ENCODE results near the gene SLC44A3. TPM values are rescaled to one million over a fixed set of nuclear protein-coding genes. Genes with fewer than 3 reads are reported as not detected.

Gene SLC44A3
- total and polyA plus RNA-seq, 9 of the 15 experiments (the other 6 are each of a cell fraction or from before 2014, with no cell fraction given) = not detected

DNA sequence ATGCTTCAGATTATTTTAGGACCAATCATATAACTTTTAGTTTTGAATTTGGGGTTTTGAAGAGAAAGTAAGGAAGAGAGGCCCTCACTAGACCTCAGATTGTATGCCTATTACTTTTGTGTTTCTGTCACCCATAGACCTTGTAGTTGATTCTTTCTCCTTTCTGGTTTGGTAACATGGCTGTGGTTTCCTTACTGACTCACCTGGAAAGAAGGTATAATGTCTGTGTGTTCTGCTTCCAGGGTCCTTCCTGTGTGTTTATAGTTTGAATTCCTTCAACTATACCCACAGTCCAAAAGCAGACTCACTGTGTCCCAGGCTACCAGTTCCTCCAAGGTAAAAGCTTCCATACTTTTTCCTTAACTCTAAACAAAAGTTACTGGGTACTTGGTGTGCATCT is 8.1 kb downstream of the SLC44A3 start:
- no peaks in the 10 kb centered on the region for H3K4me1 ChIP-seq (replicated peaks in 1 of 2; ENCODE audit: control insufficient read depth in 2 of 2, insufficient read depth in 2 of 2, low read length in 2 of 2)
- no peaks in the 10 kb centered on the region for H3K9me3 ChIP-seq (replicated peaks; ENCODE audit: control insufficient read depth, insufficient read depth, low read depth, low read length)
- no peak overlapping the region for H3K9ac ChIP-seq (ENCODE audit: insufficient read depth in 1 of 2, low read depth in 2 of 2, low read length in 2 of 2)
- DNase-seq (ENCODE audit: extremely low read depth in 1 of 4, low spot score in 3 of 4) (no peak), ATAC-seq (no peak), FAIRE-seq (no peak)
- TF ChIP-seq SMARCE1 (IDR thresholded peaks at IDR 0.05) (no peak), SIN3A (IDR thresholded peaks at IDR 0.05; ENCODE audit: borderline replicate concordance in 2 of 2, control insufficient read depth in 1 of 2, low read depth in 2 of 2, low read length in 2 of 2) (no peak), HMG20A (CRISPR knock-in tag; conservative IDR thresholded peaks at IDR 0.05) (no peak), EP400 (IDR thresholded peaks at IDR 0.05) (no peak), SPI1 (IDR thresholded peaks at IDR 0.05; ENCODE audit: borderline replicate concordance, low read depth, low read length) (no peak), TRIM24 (IDR thresholded peaks at IDR 0.05) (no peak), CBX2 (IDR thresholded peaks at IDR 0.05; ENCODE audit: insufficient read depth, low read length, poor library complexity, severe bottlenecking) (no peak), ETV6 (IDR thresholded peaks at IDR 0.05; ENCODE audit: borderline replicate concordance in 1 of 2, low read depth in 2 of 2, low read length in 1 of 2) (no peak), ETV6 (CRISPR knock-in tag; IDR thresholded peaks at IDR 0.05; ENCODE audit: borderline replicate concordance) (no peak), ZFX (CRISPR knock-in tag; IDR thresholded peaks at IDR 0.05) (no peak)
- TF ChIP-seq, protein P1, sequence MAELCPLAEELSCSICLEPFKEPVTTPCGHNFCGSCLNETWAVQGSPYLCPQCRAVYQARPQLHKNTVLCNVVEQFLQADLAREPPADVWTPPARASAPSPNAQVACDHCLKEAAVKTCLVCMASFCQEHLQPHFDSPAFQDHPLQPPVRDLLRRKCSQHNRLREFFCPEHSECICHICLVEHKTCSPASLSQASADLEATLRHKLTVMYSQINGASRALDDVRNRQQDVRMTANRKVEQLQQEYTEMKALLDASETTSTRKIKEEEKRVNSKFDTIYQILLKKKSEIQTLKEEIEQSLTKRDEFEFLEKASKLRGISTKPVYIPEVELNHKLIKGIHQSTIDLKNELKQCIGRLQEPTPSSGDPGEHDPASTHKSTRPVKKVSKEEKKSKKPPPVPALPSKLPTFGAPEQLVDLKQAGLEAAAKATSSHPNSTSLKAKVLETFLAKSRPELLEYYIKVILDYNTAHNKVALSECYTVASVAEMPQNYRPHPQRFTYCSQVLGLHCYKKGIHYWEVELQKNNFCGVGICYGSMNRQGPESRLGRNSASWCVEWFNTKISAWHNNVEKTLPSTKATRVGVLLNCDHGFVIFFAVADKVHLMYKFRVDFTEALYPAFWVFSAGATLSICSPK (IDR thresholded peaks at IDR 0.05; ENCODE audit: borderline replicate concordance) = no peak
- TF ChIP-seq, protein P2, sequence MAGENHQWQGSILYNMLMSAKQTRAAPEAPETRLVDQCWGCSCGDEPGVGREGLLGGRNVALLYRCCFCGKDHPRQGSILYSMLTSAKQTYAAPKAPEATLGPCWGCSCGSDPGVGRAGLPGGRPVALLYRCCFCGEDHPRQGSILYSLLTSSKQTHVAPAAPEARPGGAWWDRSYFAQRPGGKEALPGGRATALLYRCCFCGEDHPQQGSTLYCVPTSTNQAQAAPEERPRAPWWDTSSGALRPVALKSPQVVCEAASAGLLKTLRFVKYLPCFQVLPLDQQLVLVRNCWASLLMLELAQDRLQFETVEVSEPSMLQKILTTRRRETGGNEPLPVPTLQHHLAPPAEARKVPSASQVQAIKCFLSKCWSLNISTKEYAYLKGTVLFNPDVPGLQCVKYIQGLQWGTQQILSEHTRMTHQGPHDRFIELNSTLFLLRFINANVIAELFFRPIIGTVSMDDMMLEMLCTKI (IDR thresholded peaks at IDR 0.05; ENCODE audit: partially characterized antibody) = no peak
- in situ Hi-C loops (cut with MboI) = no loop called here
- CTCF ChIA-PET (ENCODE audit: low intra/inter-chr PET ratio) = no interaction called here
- H3K36me3 ChIP-seq (ENCODE audit: control insufficient read depth, insufficient read depth, low read length) = no peaks in the 10 kb centered on the region
- no peaks in the 10 kb centered on the region for H3K9me1 ChIP-seq (ENCODE audit: control insufficient read depth, insufficient read depth, low read length)
- no peak overlapping the region for H3K4me3 ChIP-seq
- H2AFZ ChIP-seq (ENCODE audit: low read depth, low read length) = no peak overlapping the region
- BruUV-seq (replicated peaks) = no TSS peak
- no peak overlapping the region for H3K27ac ChIP-seq (ENCODE audit: extremely low read depth, low read depth, low read length)
- no peak overlapping the region for H3K4me2 ChIP-seq (ENCODE audit: insufficient read depth, low read length)
- H3K27me3 ChIP-seq (ENCODE audit: control insufficient read depth in 2 of 2, insufficient read depth in 2 of 2, low read length in 2 of 2) = peaks cover 0 to under 1% of the 10 kb centered on the region in 2 experiments; a peak in 2 of 5 replicates
- intact Hi-C loops (cut with micrococcal nuclease) = no loop called here
- no peaks in the 10 kb centered on the region for H3K79me2 ChIP-seq (ENCODE audit: control insufficient read depth, insufficient read depth, low read length)
- POLR2A ChIA-PET = interaction anchor here (0.6 kb wide), 1 partner anchor 213 kb away, joined by 3 read pairs; no protein-coding TSS in a partner anchor
- no peaks in the 10 kb centered on the region for H4K20me1 ChIP-seq (replicated peaks; ENCODE audit: control insufficient read depth, insufficient read depth, low read length)

All from K562 (cell line).